HG03025 (cell line): ENCODE measurements around the gene DHRS7C.

Source experiments
- ATAC-seq: cut with Tn5 transposase; IDR thresholded peaks from one replicate; pipeline ENCODE4 v1.9.1; 2021; ENCODE audit warnings: mild to moderate bottlenecking, moderate library complexity; ENCODE audit not compliant: unreplicated experiment, low FRiP score

DHRS7C gene

GRCh38 chr17:9767432-9767991, 23.9 kb downstream of the DHRS7C start:
- ATAC-seq, result no peak

- ATAC-seq, result no peak
Observed at GRCh38 chr17:9766970-9767369, 24.4 kb downstream of the DHRS7C start.

GRCh38 chr17:9765322-9765721, 26.1 kb downstream of the DHRS7C start:
- ATAC-seq, result no peak

- no peak for ATAC-seq
Observed at GRCh38 chr17:9763643-9764042, 27.7 kb downstream of the DHRS7C start.

GRCh38 chr17:9760266-9760665, 31.1 kb downstream of the DHRS7C start:
- no peak for ATAC-seq

GRCh38 chr17:9755083-9755482, 36.3 kb downstream of the DHRS7C start:
- no peak for ATAC-seq

- ATAC-seq, result no peak
Observed at GRCh38 chr17:9750524-9750923, 40.9 kb downstream of the DHRS7C start.

GRCh38 chr17:9729735-9730420, 61.5 kb downstream of the DHRS7C start:
- ATAC-seq, result no peak

GRCh38 chr17:9729034-9729650, 62.2 kb downstream of the DHRS7C start:
- ATAC-seq, result no peak

- no peak for ATAC-seq
Observed at GRCh38 chr17:9728564-9728963, 62.8 kb downstream of the DHRS7C start.

GRCh38 chr17:9728005-9728404, 63.4 kb downstream of the DHRS7C start:
- ATAC-seq, result no peak

GRCh38 chr17:9726291-9726690, 65.1 kb downstream of the DHRS7C start:
- no peak for ATAC-seq

GRCh38 chr17:9725575-9725974, 65.8 kb downstream of the DHRS7C start:
- no peak for ATAC-seq
